Stimulated activated CD4-positive, alpha-beta T cell treated with anti-CD3 and anti-CD28 coated beads, Interleukin-1b, Interleukin-23, amount 100 ng/mL, for 4 hours (primary cell): ENCODE data around the gene GPHB5.
"Not testable (repeated sequence)": the region's sequence is repeated elsewhere in the genome, so short reads cannot be mapped to it uniquely, and the experiment has no call there.

Source experiments
- DNase-seq, 2 donors: peaks; one replicate each; pipeline ENCODE4 v3.0.0-alpha.2; 2020; ENCODE audit warnings: low read depth in 2 of 2

GPHB5 gene

GRCh38 chr14:63318835-63319234 is at the start of gene GPHB5:
Gene GPHB5, minus strand, starts transcription at chr14:63318935. Its CDS starts 1,086 bp downstream, at chr14:63317849.
- DNase-seq = no peak

GRCh38 chr14:63367742-63368364 is 49.1 kb upstream of the GPHB5 start:
- no peak for DNase-seq

GRCh38 chr14:63362389-63362819 is 43.7 kb upstream of the GPHB5 start:
- DNase-seq = no peak

GRCh38 chr14:63361790-63362189 is 43.1 kb upstream of the GPHB5 start:
- no peak for DNase-seq

GRCh38 chr14:63357841-63358240 is 39.1 kb upstream of the GPHB5 start:
- DNase-seq = no peak

GRCh38 chr14:63345826-63346225 is 27.1 kb upstream of the GPHB5 start:
- no peak for DNase-seq

- no peak for DNase-seq
Measured at GRCh38 chr14:63344336-63344735, 25.6 kb upstream of the GPHB5 start.

GRCh38 chr14:63343878-63344277 is 25.1 kb upstream of the GPHB5 start:
- DNase-seq = no peak

GRCh38 chr14:63342371-63342770 is 23.6 kb upstream of the GPHB5 start:
- no peak for DNase-seq

GRCh38 chr14:63328787-63329737 is 10.3 kb upstream of the GPHB5 start:
- no peak for DNase-seq

GRCh38 chr14:63326840-63327239 is 8.1 kb upstream of the GPHB5 start:
- DNase-seq = no peak

- no peak for DNase-seq
Measured at GRCh38 chr14:63322897-63323573, 4.3 kb upstream of the GPHB5 start.

GRCh38 chr14:63322472-63322871 is 3.7 kb upstream of the GPHB5 start:
- DNase-seq = no peak

GRCh38 chr14:63308723-63309317 is 9.9 kb downstream of the GPHB5 start:
- DNase-seq = no peak

GRCh38 chr14:63304429-63304828 is 14.3 kb downstream of the GPHB5 start:
- not testable (repeated sequence) for DNase-seq

GRCh38 chr14:63301891-63302534 is 16.7 kb downstream of the GPHB5 start:
- no peak for DNase-seq

- DNase-seq = no peak
Measured at GRCh38 chr14:63300854-63301253, 17.9 kb downstream of the GPHB5 start.

GRCh38 chr14:63299351-63300110 is 19.2 kb downstream of the GPHB5 start:
- DNase-seq = no peak

GRCh38 chr14:63297372-63298063 is 21.2 kb downstream of the GPHB5 start:
- DNase-seq = no peak

- no peak for DNase-seq
Measured at GRCh38 chr14:63296060-63296563, 22.6 kb downstream of the GPHB5 start.
